SK-N-SH treated with all-trans-retinoic acid at 6 μM for 48 hours (cell line): ENCODE measurements around the gene MRGPRF.

Source experiments
- ARNTL ChIP-seq: fragments of 450-650 bp; formaldehyde crosslinking; IDR thresholded peaks from 2 replicates; pipeline ENCODE4 v1.5.0; 2020; ENCODE audit warnings: low read depth, mild to moderate bottlenecking, moderate library complexity, borderline replicate concordance
- RARB ChIP-seq: fragments of 250-450 bp; sonication (Bioruptor Pico); IDR thresholded peaks from 2 replicates; pipeline ENCODE4 v1.8.0; 2021; ENCODE audit warnings: mild to moderate bottlenecking, moderate library complexity
- TSHZ2 ChIP-seq: fragments of 250-450 bp; sonication (Bioruptor Pico); IDR thresholded peaks from 2 replicates; pipeline ENCODE4 v1.5.0; 2020; ENCODE audit warnings: mild to moderate bottlenecking, moderate library complexity
- ZFP30 ChIP-seq: fragments of 450-650 bp; formaldehyde crosslinking; IDR thresholded peaks from 2 replicates; pipeline ENCODE4 v1.5.0; 2022; ENCODE audit warnings: mild to moderate bottlenecking, moderate library complexity

- no peak for TF ChIP-seq ARNTL (CRISPR knock-in tag)
- no peak for TF ChIP-seq RARB (CRISPR knock-in tag)
- no peak for TF ChIP-seq ZFP30 (CRISPR knock-in tag)
- TF ChIP-seq TSHZ2 (CRISPR knock-in tag): no peak
Measured at GRCh38 chr11:69052343-69053168, 39.5 kb upstream of the MRGPRF start.
